ENCODE results near the gene AVP.

- TF ChIP-seq POLR2A (IDR thresholded peaks at IDR 0.05; ENCODE audit: low read length) (no peak), MYC (IDR thresholded peaks at IDR 0.05; ENCODE audit: borderline replicate concordance, low read length) (no peak), CTCF (IDR thresholded peaks at IDR 0.05) (no peak), RNF2 (IDR thresholded peaks at IDR 0.05; ENCODE audit: borderline replicate concordance, low read depth) (no peak), PBX3 (IDR thresholded peaks at IDR 0.05) (no peak), SMC3 (IDR thresholded peaks at IDR 0.05) (no peak), SREBF2 (IDR thresholded peaks at IDR 0.05) (no peak), RFX5 (IDR thresholded peaks at IDR 0.05) (no peak), MAX (IDR thresholded peaks at IDR 0.05) (no peak)
Measured at GRCh38 chr20:3101251-3101650, 16.7 kb upstream of the AVP start.

Data from A549 (cell line).